ENCODE results near the gene IL6ST.
"Not testable (repeated sequence)": the region's sequence is repeated elsewhere in the genome, so short reads cannot be mapped to it uniquely, and the experiment has no call there.

Gene IL6ST

GRCh38 chr5:56018832-56019231 lies 24.1 kb upstream of the IL6ST start:
- Mint-ChIP-seq H3K4me1 (ENCODE audit: low read depth) (peaks cover 21% of the 10 kb centered on the region), H3K9me3 (peaks cover 6% of the 10 kb centered on the region), H3K27me3 (ENCODE audit: low read depth) (peaks cover 9% of the 10 kb centered on the region), H3K27ac (peak overlapping the region; percentile 78), H3K4me3 (peak overlapping the region; percentile 73), H3K36me3 (ENCODE audit: low read depth) (peaks cover 7% of the 10 kb centered on the region)
- DNase-seq (ENCODE audit: low spot score) = no peak

- DNase-seq (ENCODE audit: low spot score); H3K27ac Mint-ChIP-seq; H3K4me3 Mint-ChIP-seq; H3K9me3 Mint-ChIP-seq; H3K36me3 Mint-ChIP-seq (ENCODE audit: low read depth); H3K27me3 Mint-ChIP-seq (ENCODE audit: low read depth): not testable (repeated sequence)
- peaks cover 41% of the 10 kb centered on the region for H3K4me1 Mint-ChIP-seq (ENCODE audit: low read depth)
These were observed 19.9 kb upstream of the IL6ST start for GRCh38 chr5:56014701-56015100.

- H3K4me3 Mint-ChIP-seq; H3K9me3 Mint-ChIP-seq; H3K27ac Mint-ChIP-seq; H3K27me3 Mint-ChIP-seq (ENCODE audit: low read depth); H3K36me3 Mint-ChIP-seq (ENCODE audit: low read depth); DNase-seq (ENCODE audit: low spot score): not testable (repeated sequence)
- peaks cover 33% of the 10 kb centered on the region for H3K4me1 Mint-ChIP-seq (ENCODE audit: low read depth)
These were observed 19.2 kb upstream of the IL6ST start for GRCh38 chr5:56013939-56014338.

- peaks cover 31% of the 10 kb centered on the region for H3K4me1 Mint-ChIP-seq (ENCODE audit: low read depth)
- H3K27ac Mint-ChIP-seq = peak overlapping the region; percentile 89
- peak; percentile 63 for DNase-seq (ENCODE audit: low spot score)
- peak overlapping the region; percentile 72 for H3K4me3 Mint-ChIP-seq
- H3K27me3 Mint-ChIP-seq (ENCODE audit: low read depth) = peaks cover 7% of the 10 kb centered on the region
- peaks cover 6% of the 10 kb centered on the region for H3K9me3 Mint-ChIP-seq
- peaks cover 7% of the 10 kb centered on the region for H3K36me3 Mint-ChIP-seq (ENCODE audit: low read depth)
These were observed 17.7 kb upstream of the IL6ST start for GRCh38 chr5:56012281-56012963.

- peaks cover 7% of the 10 kb centered on the region for H3K27me3 Mint-ChIP-seq (ENCODE audit: low read depth)
- H3K4me1 Mint-ChIP-seq (ENCODE audit: low read depth) = peaks cover 31% of the 10 kb centered on the region
- peak overlapping the region; percentile 72 for H3K4me3 Mint-ChIP-seq
- peaks cover 6% of the 10 kb centered on the region for H3K9me3 Mint-ChIP-seq
- peak overlapping the region; percentile 89 for H3K27ac Mint-ChIP-seq
- peaks cover 7% of the 10 kb centered on the region for H3K36me3 Mint-ChIP-seq (ENCODE audit: low read depth)
- peak; percentile 33 for DNase-seq (ENCODE audit: low spot score)
These were observed 17.1 kb upstream of the IL6ST start for GRCh38 chr5:56011835-56012234.

GRCh38 chr5:56010431-56010830 lies 15.7 kb upstream of the IL6ST start:
- no peak for DNase-seq (ENCODE audit: low spot score)
- Mint-ChIP-seq H3K4me1 (ENCODE audit: low read depth) (peaks cover 41% of the 10 kb centered on the region), H3K36me3 (ENCODE audit: low read depth) (no peaks in the 10 kb centered on the region), H3K4me3 (no peak overlapping the region), H3K27me3 (ENCODE audit: low read depth) (peaks cover 9% of the 10 kb centered on the region), H3K9me3 (no peaks in the 10 kb centered on the region), H3K27ac (no peak overlapping the region)

- Mint-ChIP-seq H3K4me1 (ENCODE audit: low read depth) (peaks cover 24% of the 10 kb centered on the region), H3K27ac (no peak overlapping the region), H3K27me3 (ENCODE audit: low read depth) (peaks cover 16% of the 10 kb centered on the region), H3K4me3 (peak overlapping the region; percentile 16), H3K36me3 (ENCODE audit: low read depth) (peaks cover 6% of the 10 kb centered on the region), H3K9me3 (peaks cover 15% of the 10 kb centered on the region)
- DNase-seq (ENCODE audit: low spot score) = no peak
These were observed 11.8 kb upstream of the IL6ST start for GRCh38 chr5:56006600-56006999.

- H3K4me1 Mint-ChIP-seq (ENCODE audit: low read depth) = peaks cover 20% of the 10 kb centered on the region
- peak overlapping the region; percentile 22 for H3K27ac Mint-ChIP-seq
- peak overlapping the region; percentile 7 for H3K4me3 Mint-ChIP-seq
- no peak for DNase-seq (ENCODE audit: low spot score)
- peaks cover 16% of the 10 kb centered on the region for H3K27me3 Mint-ChIP-seq (ENCODE audit: low read depth)
- H3K9me3 Mint-ChIP-seq = peaks cover 15% of the 10 kb centered on the region
- peaks cover 6% of the 10 kb centered on the region for H3K36me3 Mint-ChIP-seq (ENCODE audit: low read depth)
These were observed 11.3 kb upstream of the IL6ST start for GRCh38 chr5:56006094-56006493.

GRCh38 chr5:56004874-56005273 lies 10.1 kb upstream of the IL6ST start:
- H3K9me3 Mint-ChIP-seq = peaks cover 15% of the 10 kb centered on the region
- H3K27ac Mint-ChIP-seq = no peak overlapping the region
- H3K36me3 Mint-ChIP-seq (ENCODE audit: low read depth) = peaks cover 6% of the 10 kb centered on the region
- DNase-seq (ENCODE audit: low spot score) = no peak
- H3K4me3 Mint-ChIP-seq = no peak overlapping the region
- H3K27me3 Mint-ChIP-seq (ENCODE audit: low read depth) = peaks cover 16% of the 10 kb centered on the region
- H3K4me1 Mint-ChIP-seq (ENCODE audit: low read depth) = peaks cover 16% of the 10 kb centered on the region

- Mint-ChIP-seq H3K27me3 (ENCODE audit: low read depth) (peaks cover 12% of the 10 kb centered on the region), H3K4me3 (no peak overlapping the region), H3K27ac (no peak overlapping the region), H3K36me3 (ENCODE audit: low read depth) (peaks cover 6% of the 10 kb centered on the region), H3K9me3 (peaks cover 15% of the 10 kb centered on the region), H3K4me1 (ENCODE audit: low read depth) (peaks cover 16% of the 10 kb centered on the region)
- DNase-seq (ENCODE audit: low spot score) = no peak
These were observed 8.9 kb upstream of the IL6ST start for GRCh38 chr5:56003679-56004078.

- Mint-ChIP-seq H3K4me3 (no peak overlapping the region), H3K27me3 (ENCODE audit: low read depth) (peaks cover 12% of the 10 kb centered on the region), H3K4me1 (ENCODE audit: low read depth) (peaks cover 16% of the 10 kb centered on the region), H3K36me3 (ENCODE audit: low read depth) (peaks cover 6% of the 10 kb centered on the region), H3K27ac (no peak overlapping the region), H3K9me3 (peaks cover 15% of the 10 kb centered on the region)
- no peak for DNase-seq (ENCODE audit: low spot score)
These were observed 8.4 kb upstream of the IL6ST start for GRCh38 chr5:56003179-56003578.

GRCh38 chr5:56002303-56002702 lies 7.5 kb upstream of the IL6ST start:
- DNase-seq (ENCODE audit: low spot score) = no peak
- no peak overlapping the region for H3K4me3 Mint-ChIP-seq
- peaks cover 15% of the 10 kb centered on the region for H3K9me3 Mint-ChIP-seq
- H3K4me1 Mint-ChIP-seq (ENCODE audit: low read depth) = peaks cover 20% of the 10 kb centered on the region
- peaks cover 12% of the 10 kb centered on the region for H3K27me3 Mint-ChIP-seq (ENCODE audit: low read depth)
- peaks cover 9% of the 10 kb centered on the region for H3K36me3 Mint-ChIP-seq (ENCODE audit: low read depth)
- H3K27ac Mint-ChIP-seq = no peak overlapping the region

- H3K36me3 Mint-ChIP-seq (ENCODE audit: low read depth); H3K4me3 Mint-ChIP-seq; H3K27me3 Mint-ChIP-seq (ENCODE audit: low read depth); DNase-seq (ENCODE audit: low spot score); H3K27ac Mint-ChIP-seq: not testable (repeated sequence)
- Mint-ChIP-seq H3K4me1 (ENCODE audit: low read depth) (peaks cover 16% of the 10 kb centered on the region), H3K9me3 (peaks cover 15% of the 10 kb centered on the region)
These were observed 5.5 kb upstream of the IL6ST start for GRCh38 chr5:56000221-56000620.

- Mint-ChIP-seq H3K4me3 (no peak overlapping the region), H3K9me3 (peaks cover 15% of the 10 kb centered on the region), H3K27me3 (ENCODE audit: low read depth) (no peaks in the 10 kb centered on the region), H3K4me1 (ENCODE audit: low read depth) (peaks cover 14% of the 10 kb centered on the region), H3K27ac (no peak overlapping the region), H3K36me3 (ENCODE audit: low read depth) (peaks cover 15% of the 10 kb centered on the region)
- no peak for DNase-seq (ENCODE audit: low spot score)
These were observed 4.2 kb upstream of the IL6ST start for GRCh38 chr5:55998966-55999365.

All from T-helper 2 cell treated with Interferon-gamma antibody and Interleukin-4, amounts not matched to agents 5 μg/mL and 100 μg/mL, for 36 hours (primary cell).